Stimulated activated CD4-positive, alpha-beta T cell treated with anti-CD3 and anti-CD28 coated beads, TNF-alpha, amount 100 ng/mL, for 24 hours (primary cell): ENCODE measurements around the gene RIN1.

Experiments used
- DNase-seq, 3 experiments: peaks; one replicate each; pipeline ENCODE4 v3.0.0-alpha.2; 2020; ENCODE audit warnings: low read depth in 3 of 3

The RIN1 gene

GRCh38 chr11:66282468-66283455 is 53.5 kb downstream of the RIN1 start:
- DNase-seq, result peak; percentile 96 to 98 (median 98)
